GM20000 (cell line): ENCODE data around the gene ANKRD9.

Experiments used
- DNase-seq: peaks from one replicate; pipeline ENCODE4 v3.0.0; 2012; ENCODE audit warnings: low spot score
- CTCF ChIP-seq: IDR thresholded peaks from 2 replicates; pipeline ENCODE4 v1.5.1; 2012; ENCODE audit warnings: mild to moderate bottlenecking, control low read depth; ENCODE audit errors: extremely low read depth, missing control alignments

Gene ANKRD9

GRCh38 chr14:102487204-102487577, 22.4 kb downstream of the ANKRD9 start:
- no peak for TF ChIP-seq CTCF

GRCh38 chr14:102486513-102487203, 22.9 kb downstream of the ANKRD9 start:
- DNase-seq: no peak
- no peak for TF ChIP-seq CTCF

More at GRCh38 chr14:102487204-102487577, 22.4 kb downstream of the ANKRD9 start:
- DNase-seq: no peak

GRCh38 chr14:102485693-102486512, 23.7 kb downstream of the ANKRD9 start:
- TF ChIP-seq CTCF: no peak
- no peak for DNase-seq

GRCh38 chr14:102484316-102484715, 25.3 kb downstream of the ANKRD9 start:
- no peak for TF ChIP-seq CTCF
- DNase-seq: no peak

- no peak for TF ChIP-seq CTCF
- DNase-seq: no peak
Observed at GRCh38 chr14:102481791-102482238, 27.8 kb downstream of the ANKRD9 start.

GRCh38 chr14:102481371-102481770, 28.2 kb downstream of the ANKRD9 start:
- no peak for TF ChIP-seq CTCF
- DNase-seq: no peak

GRCh38 chr14:102479777-102480176, 29.8 kb downstream of the ANKRD9 start:
- DNase-seq: no peak

More at GRCh38 chr14:102479777-102480176, 29.8 kb downstream of the ANKRD9 start:
- TF ChIP-seq CTCF: no peak
